Measurements from ENCODE around the gene ANTKMT. TPM values are rescaled to one million over a fixed set of nuclear protein-coding genes. Genes with fewer than 3 reads are reported as not detected.

Gene ANTKMT
- total RNA-seq, 1 experiment from 2014 or later: 93.6 TPM

DNA sequence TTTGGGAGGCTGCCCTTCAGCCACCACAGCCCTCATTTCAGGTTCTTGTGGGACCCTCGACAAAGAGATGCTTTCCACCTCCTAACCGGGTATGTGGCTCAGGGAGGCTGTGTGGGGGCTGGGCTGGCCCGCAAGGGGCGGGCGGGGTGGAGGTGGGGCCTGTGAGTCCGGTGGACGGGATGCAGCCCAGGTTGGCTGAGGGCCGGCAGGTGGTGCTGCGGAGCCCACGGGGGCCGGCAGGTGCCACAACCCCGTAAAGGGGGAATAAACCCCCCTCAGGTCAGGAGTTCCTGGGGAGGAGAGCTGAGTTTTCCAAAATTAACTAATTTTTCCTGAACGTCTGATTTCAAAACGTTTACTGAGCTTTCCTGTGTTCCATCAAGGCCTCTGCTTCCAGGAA lies 24.8 kb downstream of the ANTKMT start:
- Histone ChIP-seq H3K4me1 (ENCODE audit: control insufficient read depth, insufficient read depth, low read length) (no peaks in the 10 kb centered on the region), H3K27me3 (ENCODE audit: control insufficient read depth, insufficient read depth, low read length) (no peaks in the 10 kb centered on the region), H3K36me3 (ENCODE audit: control insufficient read depth, insufficient read depth, low read length) (no peaks in the 10 kb centered on the region), H3K27ac (ENCODE audit: low read length) (no peak overlapping the region), H3K9me3 (ENCODE audit: control insufficient read depth, insufficient read depth, low read depth, low read length) (no peaks in the 10 kb centered on the region), H3K4me3 (ENCODE audit: low read depth in 2 of 2, low read length in 2 of 2) (no peak overlapping the region)
- ChIA-PET POLR2A (no interaction called here), CTCF (interaction anchor here (0.6 to 0.8 kb wide), 3 partner anchors 20 to 39 kb away, joined by 3 to 5 read pairs (median 3); no protein-coding TSS in a partner anchor)
- ATAC-seq (peak; percentile 69), DNase-seq (ENCODE audit: low read depth, low spot score) (no peak)
- intact Hi-C loops (cut with micrococcal nuclease; ENCODE audit: unreplicated experiment): no loop called here
- BruUV-seq (replicated peaks): no TSS peak
- TF ChIP-seq, protein P1, sequence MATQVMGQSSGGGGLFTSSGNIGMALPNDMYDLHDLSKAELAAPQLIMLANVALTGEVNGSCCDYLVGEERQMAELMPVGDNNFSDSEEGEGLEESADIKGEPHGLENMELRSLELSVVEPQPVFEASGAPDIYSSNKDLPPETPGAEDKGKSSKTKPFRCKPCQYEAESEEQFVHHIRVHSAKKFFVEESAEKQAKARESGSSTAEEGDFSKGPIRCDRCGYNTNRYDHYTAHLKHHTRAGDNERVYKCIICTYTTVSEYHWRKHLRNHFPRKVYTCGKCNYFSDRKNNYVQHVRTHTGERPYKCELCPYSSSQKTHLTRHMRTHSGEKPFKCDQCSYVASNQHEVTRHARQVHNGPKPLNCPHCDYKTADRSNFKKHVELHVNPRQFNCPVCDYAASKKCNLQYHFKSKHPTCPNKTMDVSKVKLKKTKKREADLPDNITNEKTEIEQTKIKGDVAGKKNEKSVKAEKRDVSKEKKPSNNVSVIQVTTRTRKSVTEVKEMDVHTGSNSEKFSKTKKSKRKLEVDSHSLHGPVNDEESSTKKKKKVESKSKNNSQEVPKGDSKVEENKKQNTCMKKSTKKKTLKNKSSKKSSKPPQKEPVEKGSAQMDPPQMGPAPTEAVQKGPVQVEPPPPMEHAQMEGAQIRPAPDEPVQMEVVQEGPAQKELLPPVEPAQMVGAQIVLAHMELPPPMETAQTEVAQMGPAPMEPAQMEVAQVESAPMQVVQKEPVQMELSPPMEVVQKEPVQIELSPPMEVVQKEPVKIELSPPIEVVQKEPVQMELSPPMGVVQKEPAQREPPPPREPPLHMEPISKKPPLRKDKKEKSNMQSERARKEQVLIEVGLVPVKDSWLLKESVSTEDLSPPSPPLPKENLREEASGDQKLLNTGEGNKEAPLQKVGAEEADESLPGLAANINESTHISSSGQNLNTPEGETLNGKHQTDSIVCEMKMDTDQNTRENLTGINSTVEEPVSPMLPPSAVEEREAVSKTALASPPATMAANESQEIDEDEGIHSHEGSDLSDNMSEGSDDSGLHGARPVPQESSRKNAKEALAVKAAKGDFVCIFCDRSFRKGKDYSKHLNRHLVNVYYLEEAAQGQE (IDR thresholded peaks at IDR 0.05; ENCODE audit: insufficient read depth in 1 of 2, low read depth in 2 of 2, low read length in 1 of 2): no peak
- no peak for TF ChIP-seq TCF7L2 (IDR thresholded peaks at IDR 0.05; ENCODE audit: low read depth, low read length)
- TF ChIP-seq CTCF (IDR thresholded peaks at IDR 0.05): no peak; the same call in 1 of the 2 replicates
- no peak for TF ChIP-seq SIN3A (IDR thresholded peaks at IDR 0.05; ENCODE audit: borderline replicate concordance, insufficient read depth, low read depth, low read length)
- no peak for TF ChIP-seq POLR2AphosphoS5 (IDR thresholded peaks at IDR 0.05; ENCODE audit: low read depth, low read length)
- in situ Hi-C loops (cut with HindIII; ENCODE audit: low pct_unique_long_range_greater_than_20kb, low sequenced_read_pairs): no loop called here

- no peak overlapping the region for H3K4me3 ChIP-seq (ENCODE audit: low read depth in 2 of 2, low read length in 2 of 2)
- CTCF ChIA-PET: no interaction called here
- intact Hi-C loops (cut with micrococcal nuclease; ENCODE audit: unreplicated experiment) (no loop called here), in situ Hi-C loops (cut with HindIII; ENCODE audit: low pct_unique_long_range_greater_than_20kb, low sequenced_read_pairs) (no loop called here)
- no peaks in the 10 kb centered on the region for H3K36me3 ChIP-seq (ENCODE audit: control insufficient read depth, insufficient read depth, low read length)
- POLR2A ChIA-PET: no interaction called here
- ATAC-seq: no peak
- DNase-seq (ENCODE audit: low read depth, low spot score): no peak
- H3K4me1 ChIP-seq (ENCODE audit: control insufficient read depth, insufficient read depth, low read length): no peaks in the 10 kb centered on the region
- BruUV-seq (replicated peaks): no TSS peak
- TF ChIP-seq, protein P1 (IDR thresholded peaks at IDR 0.05; ENCODE audit: insufficient read depth in 1 of 2, low read depth in 2 of 2, low read length in 1 of 2): no peak
- TF ChIP-seq TCF7L2 (IDR thresholded peaks at IDR 0.05; ENCODE audit: low read depth, low read length) (no peak), CTCF (IDR thresholded peaks at IDR 0.05) (no peak), POLR2AphosphoS5 (IDR thresholded peaks at IDR 0.05; ENCODE audit: low read depth, low read length) (no peak), SIN3A (IDR thresholded peaks at IDR 0.05; ENCODE audit: borderline replicate concordance, insufficient read depth, low read depth, low read length) (no peak)
- H3K27ac ChIP-seq (ENCODE audit: low read length): no peak overlapping the region
- no peaks in the 10 kb centered on the region for H3K9me3 ChIP-seq (ENCODE audit: control insufficient read depth, insufficient read depth, low read depth, low read length)
- no peaks in the 10 kb centered on the region for H3K27me3 ChIP-seq (ENCODE audit: control insufficient read depth, insufficient read depth, low read length)
Measured at GRCh38 chr16:746637-747036, 25.7 kb downstream of the ANTKMT start.

All from Panc1 (cell line).